H7 (cell line): ENCODE results near the gene RAB20. TPM values are rescaled to one million over a fixed set of nuclear protein-coding genes. Genes with fewer than 3 reads are reported as not detected.

Experiments used
- DNase-seq: peaks from one replicate; pipeline ENCODE4 v3.0.0; 2012
- H3K27me3 ChIP-seq: 2 replicates; pipeline ENCODE4 v1.6.0; 2011; ENCODE audit warnings: mild to moderate bottlenecking, low read length; ENCODE audit not compliant: control insufficient read depth, insufficient read depth
- H3K36me3 ChIP-seq: replicated peaks from 2 replicates; pipeline ENCODE4 v1.5.1; 2011; ENCODE audit warnings: low read length; ENCODE audit not compliant: control insufficient read depth, insufficient read depth
- H3K4me3 ChIP-seq: 2 replicates; pipeline ENCODE4 v1.5.1; 2011; ENCODE audit warnings: low read depth, mild to moderate bottlenecking, control low read depth, low read length, moderate library complexity; ENCODE audit not compliant: insufficient read depth
- total RNA-seq: library from RNA; depleted of rRNA; stranded (reverse); fragments of >200 nt; shearing (Covaris generic); gene quantifications from 2 replicates; pipeline ENCODE4 v1.2.3, GENCODE V29; 2014

Gene RAB20
- total RNA-seq, 1 experiment from 2014 or later: 20.8 TPM

- Histone ChIP-seq H3K4me3 (no peak overlapping the region), H3K36me3 (peaks cover 2% of the 10 kb centered on the region), H3K27me3 (no peaks in the 10 kb centered on the region)
- no peak for DNase-seq
Measured at GRCh38 chr13:110554227-110554836, 7.2 kb downstream of the RAB20 start.

- Histone ChIP-seq H3K4me3 (no peak overlapping the region), H3K27me3 (no peaks in the 10 kb centered on the region), H3K36me3 (peaks cover 2% of the 10 kb centered on the region)
- DNase-seq: no peak
Measured at GRCh38 chr13:110553417-110553816, 8.1 kb downstream of the RAB20 start.

- no peak for DNase-seq
- H3K36me3 ChIP-seq: peaks cover 2% of the 10 kb centered on the region
Measured at GRCh38 chr13:110552767-110553166, 8.8 kb downstream of the RAB20 start.

GRCh38 chr13:110551284-110551683 lies 10.2 kb downstream of the RAB20 start:
- DNase-seq: no peak
- no peaks in the 10 kb centered on the region for H3K27me3 ChIP-seq
- H3K4me3 ChIP-seq: no peak overlapping the region
- H3K36me3 ChIP-seq: no peaks in the 10 kb centered on the region

More at GRCh38 chr13:110552767-110553166, 8.8 kb downstream of the RAB20 start:
- H3K27me3 ChIP-seq: no peaks in the 10 kb centered on the region
- no peak overlapping the region for H3K4me3 ChIP-seq

GRCh38 chr13:110549795-110550160 lies 11.7 kb downstream of the RAB20 start:
- no peak for DNase-seq
- Histone ChIP-seq H3K36me3 (no peaks in the 10 kb centered on the region), H3K27me3 (no peaks in the 10 kb centered on the region), H3K4me3 (no peak overlapping the region)

- DNase-seq: no peak
- Histone ChIP-seq H3K36me3 (no peaks in the 10 kb centered on the region), H3K27me3 (no peaks in the 10 kb centered on the region), H3K4me3 (no peak overlapping the region)
Measured at GRCh38 chr13:110548891-110549794, 12.4 kb downstream of the RAB20 start.

GRCh38 chr13:110546926-110547325 lies 14.6 kb downstream of the RAB20 start:
- H3K27me3 ChIP-seq: no peaks in the 10 kb centered on the region
- no peak overlapping the region for H3K4me3 ChIP-seq
- no peak for DNase-seq
- H3K36me3 ChIP-seq: no peaks in the 10 kb centered on the region

GRCh38 chr13:110546378-110546777 lies 15.1 kb downstream of the RAB20 start:
- H3K27me3 ChIP-seq: no peaks in the 10 kb centered on the region

GRCh38 chr13:110542169-110542796 lies 19.2 kb downstream of the RAB20 start:
- Histone ChIP-seq H3K27me3 (no peaks in the 10 kb centered on the region), H3K36me3 (no peaks in the 10 kb centered on the region), H3K4me3 (no peak overlapping the region)
- no peak for DNase-seq

More at GRCh38 chr13:110546378-110546777, 15.1 kb downstream of the RAB20 start:
- DNase-seq: no peak
- Histone ChIP-seq H3K4me3 (no peak overlapping the region), H3K36me3 (no peaks in the 10 kb centered on the region)

- Histone ChIP-seq H3K36me3 (no peaks in the 10 kb centered on the region), H3K27me3 (no peaks in the 10 kb centered on the region)
- DNase-seq: no peak
Measured at GRCh38 chr13:110541526-110541920, 20.0 kb downstream of the RAB20 start.

GRCh38 chr13:110540871-110541525 lies 20.5 kb downstream of the RAB20 start:
- no peak overlapping the region for H3K4me3 ChIP-seq
- H3K27me3 ChIP-seq: no peaks in the 10 kb centered on the region
- no peak for DNase-seq
- no peaks in the 10 kb centered on the region; the same call in 1 of the 2 replicates for H3K36me3 ChIP-seq

More at GRCh38 chr13:110541526-110541920, 20.0 kb downstream of the RAB20 start:
- H3K4me3 ChIP-seq: no peak overlapping the region

GRCh38 chr13:110539894-110540293 lies 21.6 kb downstream of the RAB20 start:
- no peak overlapping the region for H3K4me3 ChIP-seq
- DNase-seq: no peak
- H3K36me3 ChIP-seq: no peaks in the 10 kb centered on the region; the same call in 1 of the 2 replicates
- no peaks in the 10 kb centered on the region for H3K27me3 ChIP-seq

GRCh38 chr13:110538632-110539031 lies 22.9 kb downstream of the RAB20 start:
- H3K36me3 ChIP-seq: no peaks in the 10 kb centered on the region; the same call in 1 of the 2 replicates
- H3K27me3 ChIP-seq: no peaks in the 10 kb centered on the region
- no peak overlapping the region for H3K4me3 ChIP-seq
- no peak for DNase-seq

- DNase-seq: no peak
- Histone ChIP-seq H3K36me3 (no peaks in the 10 kb centered on the region; the same call in 1 of the 2 replicates), H3K27me3 (no peaks in the 10 kb centered on the region), H3K4me3 (no peak overlapping the region)
Measured at GRCh38 chr13:110536006-110536693, 25.4 kb downstream of the RAB20 start.
